HG02571 (cell line): ENCODE results near the gene NUDT7.

Experiments used
- ATAC-seq: cut with Tn5 transposase; IDR thresholded peaks from one replicate; pipeline ENCODE4 v1.9.1; 2021; ENCODE audit warnings: mild to moderate bottlenecking, moderate library complexity; ENCODE audit not compliant: unreplicated experiment

NUDT7 gene

DNA sequence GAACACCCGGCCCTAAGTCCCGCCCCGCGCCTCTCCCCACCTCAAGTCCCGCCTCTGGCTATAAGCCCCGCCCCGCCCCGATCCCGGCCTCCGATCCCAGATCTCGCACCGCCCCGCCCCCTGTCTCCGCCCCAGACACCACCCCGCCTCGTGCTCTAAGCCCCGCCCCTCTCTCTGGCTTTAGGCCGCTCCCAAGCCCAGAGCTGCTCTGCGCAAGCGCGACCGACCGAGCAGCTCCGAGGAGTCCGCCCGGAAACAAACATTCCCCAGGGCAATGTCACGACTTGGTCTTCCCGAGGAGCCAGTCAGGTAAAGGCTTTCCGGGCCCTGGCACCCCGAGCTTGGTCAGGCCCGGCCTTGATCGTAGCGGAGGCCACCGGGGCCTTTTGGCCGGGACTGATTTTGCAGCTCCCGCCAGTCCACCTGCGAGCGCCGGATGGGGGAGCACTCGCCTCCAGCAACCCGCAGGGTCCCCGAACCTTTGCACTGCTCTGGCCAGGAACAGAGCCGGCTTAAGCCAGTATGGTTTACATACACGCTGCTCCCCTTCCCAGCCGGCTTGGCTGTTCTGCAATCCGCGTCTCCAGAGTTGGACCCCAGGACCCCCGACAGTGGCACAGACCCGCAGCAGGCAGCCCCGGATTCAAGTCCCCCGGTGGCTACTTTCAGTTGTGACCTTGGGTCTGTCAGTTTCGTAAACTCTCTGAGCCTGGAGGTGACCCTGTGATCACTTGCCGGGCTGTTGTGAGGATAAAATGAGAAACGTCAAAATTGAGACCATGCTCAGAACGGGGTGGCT is at the start of gene NUDT7:
NUDT7 (plus strand) TSS at position 206 of the 799 bp plus-strand sequence; CDS start at position 275, 69 bp downstream.
- ATAC-seq = peak; percentile 86

DNA sequence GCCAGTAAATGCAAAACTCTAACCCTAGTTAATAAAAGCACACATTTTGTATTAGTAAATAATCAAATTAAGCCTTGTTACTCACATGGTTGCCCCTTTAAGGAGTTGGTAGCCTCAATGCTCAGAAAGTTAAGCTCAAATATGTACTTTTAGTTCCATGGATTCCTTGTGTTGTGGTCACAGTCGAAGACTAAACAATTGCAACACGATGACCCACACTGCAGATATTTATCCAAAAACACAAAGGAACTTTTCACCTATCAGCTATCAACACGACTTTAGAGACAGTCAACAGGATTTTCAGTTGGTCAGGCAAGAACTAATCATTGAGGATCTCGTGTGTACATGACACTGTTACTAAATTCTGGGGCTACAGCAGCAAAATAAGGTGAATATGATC is 47.4 kb upstream of the NUDT7 start:
- no peak for ATAC-seq

DNA sequence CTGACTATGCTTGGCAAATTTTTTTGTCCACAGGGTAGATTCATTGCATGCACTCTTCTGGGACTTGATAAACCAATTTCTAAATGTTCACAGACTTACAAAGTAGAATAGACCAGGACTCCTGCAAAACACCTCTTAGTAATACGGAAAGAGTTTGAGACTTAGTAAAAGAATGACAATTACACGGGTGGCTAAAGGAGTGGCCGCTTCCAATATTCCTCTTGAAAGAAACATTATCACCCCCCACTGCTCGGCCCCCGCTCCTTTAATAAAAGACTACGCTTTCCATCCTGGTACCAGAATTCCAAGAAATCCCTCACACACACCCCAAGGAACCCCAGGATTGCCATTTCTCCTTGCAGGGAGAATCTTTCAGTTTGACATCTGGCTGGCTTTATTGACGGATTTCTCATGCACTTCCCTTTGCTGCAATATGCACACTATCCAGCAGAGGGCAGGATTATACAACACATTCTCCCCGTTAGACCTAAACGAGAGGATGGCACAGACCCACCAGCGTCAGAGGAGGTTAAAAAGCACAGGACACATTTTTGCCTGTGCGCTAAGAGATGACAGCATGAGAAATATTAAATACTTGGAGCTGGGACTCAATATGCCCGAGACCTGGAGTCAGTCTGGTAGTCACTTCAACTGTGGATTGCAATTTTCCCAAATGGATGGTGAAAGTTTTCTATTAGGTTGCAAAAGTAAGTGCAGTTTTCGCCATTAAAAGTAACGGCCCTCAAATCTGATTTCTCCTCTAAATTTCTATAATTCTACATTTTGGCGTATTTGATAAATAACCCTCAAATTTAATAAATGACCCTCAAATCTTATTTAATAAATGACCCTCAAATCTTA is 46.6 kb upstream of the NUDT7 start:
- no peak for ATAC-seq

DNA sequence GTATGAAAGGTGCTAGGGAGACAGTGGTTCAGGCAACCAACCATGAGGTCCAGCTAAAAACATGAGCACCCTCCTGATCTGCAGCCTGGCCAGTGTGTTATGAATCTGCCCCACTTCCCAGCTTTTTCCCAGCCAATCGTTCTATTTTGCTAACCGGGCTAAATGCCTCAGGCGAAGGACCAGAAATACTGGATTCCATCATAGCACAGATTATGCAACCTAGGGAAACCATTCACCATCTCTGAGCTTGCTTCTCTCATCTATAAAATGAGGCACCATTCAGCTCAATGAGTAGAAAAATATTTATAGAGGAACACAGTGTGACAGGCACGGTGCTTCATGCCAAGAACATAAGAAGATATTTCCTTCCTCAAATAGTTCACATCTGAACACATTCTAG is 45.2 kb upstream of the NUDT7 start:
- ATAC-seq = no peak

DNA sequence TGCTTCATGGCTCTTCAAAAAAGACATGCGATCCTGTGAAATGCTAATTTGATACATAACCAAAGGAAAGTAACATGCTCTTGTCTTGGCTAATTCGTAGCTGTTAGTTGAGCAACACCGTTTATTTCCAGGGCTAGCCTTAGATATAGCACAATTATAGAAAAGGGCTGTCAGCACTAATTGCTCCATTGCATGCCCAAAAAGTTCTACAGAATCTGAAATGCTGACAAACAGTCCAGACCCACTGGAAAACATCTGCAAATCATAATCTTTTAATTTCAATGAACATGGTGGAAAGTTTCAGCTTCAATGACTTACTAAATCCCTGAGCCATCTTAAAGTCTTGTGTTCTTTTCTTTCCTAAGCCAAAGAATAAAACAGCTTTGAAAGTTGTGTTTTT is 42.9 kb upstream of the NUDT7 start:
- ATAC-seq = no peak

GRCh38 chr16:77679901-77680300 is 42.4 kb upstream of the NUDT7 start:
- ATAC-seq = no peak

GRCh38 chr16:77680496-77680895 is 41.8 kb upstream of the NUDT7 start:
- no peak for ATAC-seq

GRCh38 chr16:77682586-77682985 is 39.7 kb upstream of the NUDT7 start:
- no peak for ATAC-seq

DNA sequence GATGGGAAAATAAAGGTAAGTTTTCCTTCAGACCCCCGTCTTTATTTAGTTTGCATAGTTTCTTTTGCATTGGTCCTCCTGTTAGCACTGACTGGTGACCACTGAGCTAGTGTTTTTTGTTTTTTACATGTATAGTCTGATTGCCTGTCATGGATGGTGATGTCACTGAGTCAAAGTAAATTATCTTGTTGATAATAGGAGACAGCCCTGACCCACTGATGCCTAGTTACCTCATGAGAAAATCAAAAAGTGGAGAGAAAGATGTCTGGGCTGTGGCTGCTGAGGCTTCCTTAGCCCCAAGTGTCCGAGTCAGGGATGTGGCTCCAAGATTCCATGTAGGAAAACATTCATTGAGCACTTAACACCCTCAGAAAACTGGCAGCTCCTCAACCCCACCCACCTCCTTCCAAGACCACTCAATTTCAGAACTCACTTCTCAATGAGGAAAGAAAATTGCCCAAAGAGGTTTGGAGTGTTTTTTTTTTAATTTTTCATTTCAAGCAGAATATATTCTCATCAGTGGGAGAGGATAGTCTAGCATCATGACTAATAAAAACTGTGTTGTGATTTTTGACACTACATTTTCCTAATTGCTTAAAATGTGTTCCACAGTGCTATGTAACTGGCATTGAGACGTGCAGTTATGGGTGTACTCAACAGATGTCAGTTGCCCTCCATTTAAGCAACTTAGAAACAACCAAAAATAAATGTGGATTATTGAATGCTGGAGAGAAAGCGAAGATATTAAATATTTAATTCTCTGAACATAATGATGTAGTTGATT is 38.7 kb upstream of the NUDT7 start:
- ATAC-seq = no peak

- ATAC-seq = no peak
These were observed 38.2 kb upstream of the NUDT7 start for GRCh38 chr16:77684181-77684526.

GRCh38 chr16:77686385-77686784 is 35.9 kb upstream of the NUDT7 start:
- ATAC-seq = no peak

DNA sequence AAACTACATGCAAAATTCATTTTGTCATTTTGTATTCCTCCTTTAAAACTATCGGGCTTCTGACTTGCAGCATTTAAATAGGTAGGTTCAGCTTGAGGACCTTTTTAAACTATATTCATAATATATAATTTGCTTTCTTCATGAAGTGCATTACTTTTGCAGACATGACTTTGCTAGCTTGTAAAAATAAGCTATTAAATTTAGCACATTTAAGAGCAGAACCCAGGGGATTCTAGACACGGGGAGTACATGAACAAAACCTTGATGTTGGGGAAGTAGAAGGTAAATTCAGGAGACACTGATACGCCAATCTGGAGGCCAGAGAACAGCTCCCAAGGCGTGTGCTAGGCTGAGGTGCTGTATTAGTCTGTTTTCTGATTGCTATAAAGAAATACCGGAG is 32.3 kb upstream of the NUDT7 start:
- ATAC-seq = no peak

DNA sequence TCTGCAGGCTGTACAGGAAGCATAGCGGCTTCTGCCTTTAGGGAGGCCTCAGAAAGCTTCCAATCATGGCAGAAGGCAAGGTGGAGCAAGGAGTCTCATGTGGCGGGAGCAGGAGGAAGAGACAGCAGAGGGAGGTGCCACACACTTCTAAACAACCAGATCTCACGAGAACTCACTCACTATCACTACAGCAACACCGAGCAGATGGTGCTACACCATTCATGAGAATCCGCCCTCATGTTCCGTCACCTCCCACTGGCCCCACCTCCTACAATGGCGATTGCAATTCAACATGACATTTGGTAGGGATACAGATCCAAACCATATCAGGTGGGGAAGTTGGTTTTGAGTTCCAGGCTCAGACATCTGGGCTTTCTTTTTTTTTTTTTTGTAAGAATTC is 31.9 kb upstream of the NUDT7 start:
- ATAC-seq = no peak

- no peak for ATAC-seq
These were observed 29.7 kb upstream of the NUDT7 start for GRCh38 chr16:77692612-77693011.

DNA sequence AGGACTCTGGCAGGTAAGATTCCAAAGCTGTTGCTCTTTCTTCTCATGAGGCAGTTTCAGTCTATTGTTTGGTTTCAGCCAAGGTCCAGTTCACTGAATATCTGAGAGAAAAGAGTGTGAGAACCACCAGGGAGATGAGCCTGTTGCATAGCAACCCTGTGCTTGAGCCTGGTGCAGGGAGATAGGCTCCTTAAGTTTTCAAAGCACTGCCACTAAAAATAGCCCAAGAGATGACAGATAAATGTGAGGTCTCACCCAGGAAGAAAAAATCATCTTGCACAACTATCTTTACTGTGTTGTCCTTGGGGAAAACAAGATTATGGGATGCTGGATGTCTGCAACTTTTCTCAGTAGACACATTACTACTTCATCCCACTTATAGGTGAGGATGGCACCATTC is 26.2 kb upstream of the NUDT7 start:
- no peak for ATAC-seq

DNA sequence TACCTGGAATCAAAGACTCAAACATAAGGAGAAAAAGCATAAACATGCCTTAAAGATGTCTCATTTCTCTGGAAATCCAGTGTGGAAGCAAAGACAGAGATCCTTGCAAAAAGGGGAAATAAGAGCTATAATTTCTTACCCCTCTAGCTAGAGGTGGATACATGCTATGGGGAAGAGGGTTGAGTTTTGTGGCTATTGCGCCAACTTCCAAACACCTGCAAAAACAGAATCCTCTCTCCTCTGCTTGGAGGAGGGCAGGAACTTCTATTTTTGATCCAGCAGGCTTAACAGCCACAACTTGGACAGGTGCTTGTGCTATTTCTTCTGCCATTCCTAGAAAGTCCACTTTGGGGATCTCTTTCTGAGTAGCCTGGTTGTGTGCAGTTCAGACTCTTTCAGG is 21.5 kb upstream of the NUDT7 start:
- ATAC-seq = no peak

GRCh38 chr16:77705351-77705750 is 17.0 kb upstream of the NUDT7 start:
- no peak for ATAC-seq

- ATAC-seq = no peak
These were observed 11.1 kb upstream of the NUDT7 start for GRCh38 chr16:77711179-77711578.

GRCh38 chr16:77711775-77712174 is 10.5 kb upstream of the NUDT7 start:
- no peak for ATAC-seq

DNA sequence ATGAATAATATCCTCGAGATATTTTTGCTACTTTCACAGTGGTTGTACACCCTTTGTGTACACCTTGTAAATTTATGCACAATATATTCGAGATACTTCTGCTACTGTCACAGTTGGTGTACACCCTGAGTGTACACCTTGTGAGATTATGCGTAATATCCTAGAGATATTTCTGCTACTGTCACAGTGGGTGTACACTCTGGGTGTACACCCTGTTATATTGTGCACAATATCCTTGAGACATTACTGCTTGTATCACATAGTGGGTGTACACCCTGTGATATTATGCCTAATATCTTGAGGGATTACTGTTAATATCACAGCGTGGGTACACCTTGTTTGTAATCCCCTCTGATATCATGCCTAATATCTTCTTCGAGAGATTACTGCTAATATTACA is 7.2 kb upstream of the NUDT7 start:
- ATAC-seq = no peak

DNA sequence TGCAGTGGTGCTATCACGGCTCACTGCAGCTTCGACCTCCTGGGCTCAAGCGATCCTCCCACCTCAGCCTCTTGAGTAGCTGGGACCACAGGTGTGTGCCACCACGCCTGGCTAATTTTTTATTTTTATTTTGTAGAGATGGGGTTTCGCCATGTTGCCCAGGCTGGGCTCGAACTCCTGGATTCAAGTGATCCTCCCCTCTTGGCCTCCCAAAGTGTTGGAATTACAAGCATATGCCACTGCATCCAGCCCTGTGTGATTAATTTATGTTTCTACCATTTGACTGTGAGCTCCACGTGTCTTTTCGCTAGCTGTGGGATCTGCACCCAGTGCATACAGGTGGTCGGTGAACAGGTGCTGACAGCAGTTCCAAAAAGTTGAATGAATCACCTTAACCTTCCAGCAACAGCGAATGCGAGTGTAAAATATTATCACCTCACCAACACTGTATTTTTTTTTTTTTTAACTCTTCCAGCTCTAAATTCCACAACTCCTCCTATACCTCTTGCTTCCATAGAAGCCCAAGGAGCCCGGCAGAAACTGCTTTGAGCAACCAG is 484 bp upstream of the NUDT7 start:
- peak; percentile 10 for ATAC-seq
